PC-9 (cell line): ENCODE measurements around the gene ATP10A. TPM values are rescaled to one million over a fixed set of nuclear protein-coding genes. Genes with fewer than 3 reads are reported as not detected.

Experiments used
- BruUV-seq: library from RNA; stranded (reverse); fragments of 400-500 nt; replicated peaks from 2 replicates; lab custom pipeline; 2021; lab: Mats Ljungman, UMichigan
- CTCF ChIA-PET: fragments of 300-600 bp; sonication (Branson Sonifier 250); formaldehyde crosslinking; loops from one replicate; lab custom pipeline; 2022; ENCODE audit warnings: antibody characterized with exemption; lab: Charles Lee
- POLR2A ChIA-PET: fragments of 300-600 bp; sonication (Branson Sonifier 250); formaldehyde crosslinking; loops from one replicate; lab custom pipeline; 2022; ENCODE audit warnings: antibody characterized with exemption; ENCODE audit not compliant: unreplicated experiment; lab: Charles Lee
- DNase-seq, 2 experiments: peaks; one replicate each; pipeline versions ENCODE4 v3.0.0 to v3.0.0-alpha.2; 2015 to 2022; ENCODE audit warnings: mixed read lengths in 1 of 2
- H2AFZ ChIP-seq: fragments of 200-600 bp; sonication (generic); 2 replicates; pipeline ENCODE4 v1.8.1; 2017; ENCODE audit warnings: antibody characterized with exemption
- H3F3A ChIP-seq: fragments of 200-600 bp; sonication (generic); 2 replicates; pipeline ENCODE4 v1.8.1; 2017; ENCODE audit warnings: antibody characterized with exemption, mild to moderate bottlenecking, low read depth; ENCODE audit not compliant: insufficient read depth
- H3K27ac ChIP-seq: fragments of 200-600 bp; sonication (generic); 2 replicates; pipeline ENCODE4 v1.6.1; 2016; ENCODE audit warnings: mixed run types
- H3K27me3 ChIP-seq: fragments of 200-600 bp; sonication (generic); 2 replicates; pipeline ENCODE4 v1.6.1; 2016; ENCODE audit warnings: low read depth, mixed run types; ENCODE audit not compliant: insufficient read depth
- H3K36me3 ChIP-seq: fragments of 200-600 bp; sonication (generic); 2 replicates; pipeline ENCODE4 v1.6.1; 2016; ENCODE audit warnings: low read depth, mixed run types
- H3K4me1 ChIP-seq: fragments of 200-600 bp; sonication (generic); replicated peaks from 2 replicates; pipeline ENCODE4 v1.6.1; 2016; ENCODE audit warnings: mixed run types; ENCODE audit not compliant: insufficient read depth
- H3K4me2 ChIP-seq: fragments of 200-600 bp; sonication (generic); 2 replicates; pipeline ENCODE4 v1.6.1; 2017; ENCODE audit warnings: mixed run types
- H3K4me3 ChIP-seq: fragments of 200-600 bp; sonication (generic); 2 replicates; pipeline ENCODE4 v1.6.1; 2016; ENCODE audit warnings: mixed run types
- H3K79me2 ChIP-seq: fragments of 200-600 bp; sonication (generic); 2 replicates; pipeline ENCODE4 v1.6.1; 2017; ENCODE audit warnings: low read depth, mixed run types
- H3K9me2 ChIP-seq: fragments of 200-600 bp; sonication (generic); 2 replicates; pipeline ENCODE4 v1.8.1; 2017; ENCODE audit warnings: mild to moderate bottlenecking; ENCODE audit not compliant: insufficient read depth
- H3K9me3 ChIP-seq: fragments of 200-600 bp; sonication (generic); 2 replicates; pipeline ENCODE4 v1.8.1; 2016; ENCODE audit warnings: low read depth; ENCODE audit not compliant: insufficient read depth
- H4K20me1 ChIP-seq: fragments of 200-600 bp; sonication (generic); 2 replicates; pipeline ENCODE4 v1.8.1; 2017; ENCODE audit not compliant: insufficient read depth
- CTCF ChIP-seq: fragments of 200-600 bp; sonication (generic); conservative IDR thresholded peaks from 2 replicates; pipeline ENCODE4 v1.6.1; 2017; ENCODE audit warnings: mixed run types, antibody characterized with exemption, mild to moderate bottlenecking, moderate library complexity
- EZH2 ChIP-seq: fragments of 200-600 bp; sonication (generic); IDR thresholded peaks from 2 replicates; pipeline ENCODE4 v1.8.0; 2017; ENCODE audit warnings: antibody characterized with exemption, low read depth
- intact Hi-C: fragments of 100-400 bp; cut with micrococcal nuclease; formaldehyde crosslinking; loops from one replicate; pipeline ENCODE4 v1.10.0; 2022; ENCODE audit not compliant: unreplicated experiment
- total RNA-seq: library from RNA; stranded (reverse); gene quantifications from 2 replicates; pipeline ENCODE4 v1.2.3, GENCODE V29; 2021

Gene ATP10A
- total RNA-seq, 1 experiment from 2014 or later = not detected

DNA sequence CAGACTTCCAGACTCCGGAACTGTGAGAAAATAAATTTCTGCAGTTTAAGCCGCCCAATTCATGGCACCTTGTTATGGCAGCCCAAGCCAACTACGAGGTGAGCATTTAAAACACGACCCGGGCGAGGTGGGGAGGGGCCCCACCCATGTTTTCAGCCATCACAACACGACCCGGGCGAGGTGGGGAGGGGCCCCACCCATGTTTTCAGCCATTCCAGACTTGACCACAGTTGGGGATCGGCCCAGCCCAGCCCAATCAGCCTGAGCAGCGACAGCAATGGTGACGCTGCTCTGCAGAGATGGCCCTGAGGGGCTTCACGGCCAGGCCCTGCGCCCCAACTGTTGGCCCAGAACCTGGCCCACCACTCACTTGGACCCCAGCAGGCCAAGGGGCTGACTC is 93.1 kb downstream of the ATP10A start:
- Histone ChIP-seq H3K9me3 (no peaks in the 10 kb centered on the region), H3K27me3 (peaks cover 43% of the 10 kb centered on the region), H3K27ac (no peak overlapping the region), H4K20me1 (no peaks in the 10 kb centered on the region), H3K4me1 (no peaks in the 10 kb centered on the region), H3F3A (no peaks in the 10 kb centered on the region), H3K4me3 (no peak overlapping the region), H2AFZ (no peak overlapping the region), H3K36me3 (no peaks in the 10 kb centered on the region), H3K9me2 (no peaks in the 10 kb centered on the region), H3K79me2 (no peaks in the 10 kb centered on the region), H3K4me2 (no peak overlapping the region)
- no peak for DNase-seq
- no TSS peak for BruUV-seq
- POLR2A ChIA-PET = no interaction called here
- TF ChIP-seq EZH2 = no peak
- TF ChIP-seq CTCF = no peak
- intact Hi-C loops = no loop called here
- CTCF ChIA-PET = no interaction called here

- intact Hi-C loops = no loop called here
- Histone ChIP-seq H4K20me1 (no peaks in the 10 kb centered on the region), H3K4me1 (no peaks in the 10 kb centered on the region), H3K79me2 (no peaks in the 10 kb centered on the region), H3K9me2 (no peaks in the 10 kb centered on the region), H3F3A (no peaks in the 10 kb centered on the region), H3K27me3 (peaks cover 35% of the 10 kb centered on the region), H2AFZ (no peak overlapping the region), H3K36me3 (no peaks in the 10 kb centered on the region), H3K4me2 (no peak overlapping the region), H3K27ac (no peak overlapping the region), H3K4me3 (no peak overlapping the region), H3K9me3 (no peaks in the 10 kb centered on the region)
- CTCF ChIA-PET = no interaction called here
- BruUV-seq = no TSS peak
- no peak for DNase-seq
- TF ChIP-seq CTCF (no peak), EZH2 (no peak)
- POLR2A ChIA-PET = no interaction called here
Observed at GRCh38 chr15:25768271-25768670, 94.9 kb downstream of the ATP10A start.

DNA sequence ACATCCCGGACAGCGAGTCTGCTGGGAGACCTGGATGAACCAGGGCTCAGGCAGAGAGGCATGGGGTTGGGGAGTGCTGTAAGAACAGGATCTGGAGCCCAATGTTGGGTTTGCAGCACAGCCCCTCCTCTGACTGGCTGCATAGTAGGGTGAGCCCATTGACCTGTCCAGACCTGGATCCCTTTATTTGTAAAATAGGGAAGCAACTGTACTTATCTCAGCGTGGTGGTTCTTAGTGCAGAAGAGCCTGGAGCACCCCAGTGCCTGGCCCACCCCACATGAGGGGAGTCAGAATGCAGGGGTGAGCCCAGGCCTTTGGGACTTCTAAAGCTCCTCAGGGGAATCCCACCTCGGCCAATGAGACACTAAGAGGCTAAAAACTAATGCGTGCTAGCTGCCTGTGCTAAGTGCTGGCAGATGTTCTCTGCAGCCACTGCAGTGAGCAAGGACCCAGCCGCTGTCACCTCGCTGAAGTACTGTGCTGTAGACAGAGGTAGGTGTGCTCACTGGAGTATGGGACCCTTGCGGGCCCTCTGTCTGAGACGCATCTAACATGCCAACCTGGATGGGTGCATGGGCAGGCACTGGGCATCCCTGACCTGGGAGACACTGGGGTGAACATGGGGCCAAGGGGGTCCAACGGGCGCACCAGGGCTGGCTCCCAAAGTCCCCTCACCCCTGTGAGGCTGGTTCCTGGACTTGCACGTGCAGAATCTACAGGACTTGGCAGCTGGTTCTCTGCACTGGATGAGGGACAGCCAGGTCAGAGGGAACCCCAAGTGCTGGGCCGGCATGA is 95.6 kb downstream of the ATP10A start:
- peaks cover 28% of the 10 kb centered on the region for H3K27me3 ChIP-seq
- no peaks in the 10 kb centered on the region for H3F3A ChIP-seq
- no peak overlapping the region for H3K4me2 ChIP-seq
- ChIA-PET CTCF (no interaction called here), POLR2A (no interaction called here)
- H2AFZ ChIP-seq = no peak overlapping the region
- no peaks in the 10 kb centered on the region for H3K9me3 ChIP-seq
- no peaks in the 10 kb centered on the region for H3K36me3 ChIP-seq
- no peak for DNase-seq
- no TSS peak for BruUV-seq
- no peaks in the 10 kb centered on the region for H3K4me1 ChIP-seq
- no peaks in the 10 kb centered on the region for H3K79me2 ChIP-seq
- intact Hi-C loops = no loop called here
- no peak overlapping the region for H3K27ac ChIP-seq
- H3K4me3 ChIP-seq = no peak overlapping the region
- no peaks in the 10 kb centered on the region for H4K20me1 ChIP-seq
- H3K9me2 ChIP-seq = no peaks in the 10 kb centered on the region
- TF ChIP-seq EZH2 (no peak), CTCF (no peak)
